H9 (cell line): ENCODE measurements around the gene HCST. TPM values are rescaled to one million over a fixed set of nuclear protein-coding genes. Genes with fewer than 3 reads are reported as not detected.

ENCODE experiments used
- DNase-seq: peaks from one replicate; pipeline ENCODE4 v3.0.0-alpha.2; 2017
- H2AFZ ChIP-seq: one replicate; pipeline ENCODE4 v1.6.1; 2013; ENCODE audit warnings: mild to moderate bottlenecking, low read length, control low read depth, moderate library complexity
- H2AK5ac ChIP-seq: 2 replicates; pipeline ENCODE4 v1.6.1; 2013; ENCODE audit warnings: low read length, control low read depth, mixed read lengths; ENCODE audit not compliant: insufficient read length
- H2BK120ac ChIP-seq: one replicate; pipeline ENCODE4 v1.6.1; 2013; ENCODE audit warnings: low read depth, mild to moderate bottlenecking, low read length, control low read depth, inconsistent platforms; ENCODE audit not compliant: poor library complexity, severe bottlenecking
- H2BK12ac ChIP-seq: 2 replicates; pipeline ENCODE4 v1.6.1; 2013; ENCODE audit warnings: low read length, control low read depth, mixed read lengths, low read depth; ENCODE audit not compliant: insufficient read length
- H2BK15ac ChIP-seq: 2 replicates; pipeline ENCODE4 v1.6.1; 2013; ENCODE audit warnings: low read depth, low read length, control low read depth
- H2BK20ac ChIP-seq: one replicate; pipeline ENCODE4 v1.6.1; 2013; ENCODE audit warnings: low read depth, mild to moderate bottlenecking, low read length, control low read depth, inconsistent platforms; ENCODE audit not compliant: poor library complexity, severe bottlenecking
- H2BK5ac ChIP-seq: 2 replicates; pipeline ENCODE4 v1.6.1; 2013; ENCODE audit warnings: low read length, control low read depth, mixed read lengths; ENCODE audit not compliant: insufficient read length
- H3K14ac ChIP-seq: 2 replicates; pipeline ENCODE4 v1.6.1; 2013; ENCODE audit warnings: low read length, control low read depth; ENCODE audit not compliant: insufficient read depth
- H3K18ac ChIP-seq: 2 replicates; pipeline ENCODE4 v1.6.1; 2013; ENCODE audit warnings: low read depth, mild to moderate bottlenecking, mixed read lengths, low read length, control low read depth; ENCODE audit not compliant: insufficient read length
- H3K23ac ChIP-seq: 2 replicates; pipeline ENCODE4 v1.6.1; 2013; ENCODE audit warnings: low read length, control low read depth, mixed read lengths, low read depth; ENCODE audit not compliant: insufficient read length
- H3K23me2 ChIP-seq: 2 replicates; pipeline ENCODE4 v1.6.1; 2013; ENCODE audit warnings: low read depth, mild to moderate bottlenecking, mixed read lengths, low read length, control low read depth; ENCODE audit not compliant: insufficient read length, poor library complexity, severe bottlenecking
- H3K27ac ChIP-seq: 2 replicates; pipeline ENCODE4 v1.5.1; 2013; ENCODE audit warnings: low read length, control low read depth, mixed read lengths, low read depth; ENCODE audit not compliant: insufficient read length
- H3K27me3 ChIP-seq: 2 replicates; pipeline ENCODE4 v1.6.1; 2013; ENCODE audit warnings: low read length, control low read depth, inconsistent platforms; ENCODE audit not compliant: insufficient read depth
- H3K4ac ChIP-seq: 2 replicates; pipeline ENCODE4 v1.6.1; 2013; ENCODE audit warnings: low read depth, mild to moderate bottlenecking, control low read depth, inconsistent platforms, low read length, moderate library complexity
- H3K4me1 ChIP-seq: 2 replicates; pipeline ENCODE4 v1.6.1; 2013; ENCODE audit warnings: low read length, control low read depth, inconsistent platforms; ENCODE audit not compliant: insufficient read depth
- H3K4me2 ChIP-seq: 2 replicates; pipeline ENCODE4 v1.6.1; 2013; ENCODE audit warnings: low read length, control low read depth, mixed read lengths; ENCODE audit not compliant: insufficient read length, insufficient read depth
- H3K56ac ChIP-seq: 2 replicates; pipeline ENCODE4 v1.6.1; 2013; ENCODE audit warnings: low read depth, mild to moderate bottlenecking, mixed read lengths, low read length, control low read depth; ENCODE audit not compliant: insufficient read length
- H3K79me1 ChIP-seq: 2 replicates; pipeline ENCODE4 v1.6.1; 2013; ENCODE audit warnings: low read depth, mild to moderate bottlenecking, moderate library complexity, low read length, control low read depth, inconsistent platforms; ENCODE audit not compliant: insufficient read depth, poor library complexity, severe bottlenecking
- H3K79me2 ChIP-seq: 2 replicates; pipeline ENCODE4 v1.6.1; 2013; ENCODE audit warnings: low read length, control low read depth, inconsistent platforms; ENCODE audit not compliant: insufficient read depth
- H3K9ac ChIP-seq: 2 replicates; pipeline ENCODE4 v1.6.1; 2013; ENCODE audit warnings: low read length, control low read depth, mixed read lengths; ENCODE audit not compliant: insufficient read length; ENCODE audit errors: extremely low read depth
- H3K9me3 ChIP-seq: one replicate; pipeline ENCODE4 v1.6.1; 2013; ENCODE audit warnings: low read depth, low read length, inconsistent platforms; ENCODE audit not compliant: control insufficient read depth
- H3T11ph ChIP-seq: one replicate; pipeline ENCODE4 v1.6.1; 2013; ENCODE audit warnings: mild to moderate bottlenecking, low read length, control low read depth, inconsistent platforms
- H4K20me1 ChIP-seq: one replicate; pipeline ENCODE4 v1.6.1; 2013; ENCODE audit not compliant: control insufficient read depth, insufficient read length, insufficient read depth
- H4K5ac ChIP-seq: 2 replicates; pipeline ENCODE4 v1.6.1; 2013; ENCODE audit warnings: low read depth, mild to moderate bottlenecking, mixed read lengths, low read length, control low read depth; ENCODE audit not compliant: insufficient read length
- H4K8ac ChIP-seq: replicated peaks from 2 replicates; pipeline ENCODE4 v1.6.1; 2013; ENCODE audit warnings: low read length, control low read depth, mixed read lengths, low read depth; ENCODE audit not compliant: insufficient read length
- H4K91ac ChIP-seq: 2 replicates; pipeline ENCODE4 v1.6.1; 2013; ENCODE audit warnings: low read depth, mild to moderate bottlenecking, moderate library complexity, mixed read lengths, low read length, control low read depth; ENCODE audit not compliant: insufficient read length
- H3K27ac Mint-ChIP-seq, 3 experiments: 2 replicates in 2 of 3; 3 replicates in 1 of 3; pipeline ENCODE4 v1.8.0; 2020 to 2021; ENCODE audit warnings: mixed read lengths in 3 of 3, mild to moderate bottlenecking in 1 of 3, moderate library complexity in 1 of 3
- H3K27me3 Mint-ChIP-seq: 2 replicates; pipeline ENCODE4 v1.8.0; 2021; ENCODE audit warnings: low read depth, mild to moderate bottlenecking, moderate library complexity, mixed read lengths
- H3K36me3 Mint-ChIP-seq, 3 experiments: 2 replicates in 2 of 3; 3 replicates in 1 of 3; pipeline ENCODE4 v1.8.0; 2020 to 2021; ENCODE audit warnings: low read depth in 3 of 3, mixed read lengths in 3 of 3; ENCODE audit not compliant: insufficient read depth in 1 of 3
- H3K4me1 Mint-ChIP-seq, 2 experiments: 2 replicates each; pipeline ENCODE4 v1.8.0; 2020; ENCODE audit warnings: mixed read lengths in 2 of 2
- H3K4me3 Mint-ChIP-seq, 2 experiments: 2 replicates in 1 of 2; 3 replicates in 1 of 2; pipeline ENCODE4 v1.8.0; 2020 to 2021; ENCODE audit warnings: mild to moderate bottlenecking in 2 of 2, mixed read lengths in 2 of 2, moderate library complexity in 1 of 2
- H3K9me3 Mint-ChIP-seq, 2 experiments: 2 replicates in 1 of 2; 3 replicates in 1 of 2; pipeline ENCODE4 v1.8.0; 2020; ENCODE audit warnings: mild to moderate bottlenecking in 2 of 2, mixed read lengths in 2 of 2, moderate library complexity in 1 of 2
- CTCF ChIP-seq: fragments of 200-600 bp; sonication (generic); conservative IDR thresholded peaks from 3 replicates; pipeline ENCODE4 v1.8.0; 2021; ENCODE audit warnings: antibody characterized with exemption, mild to moderate bottlenecking
- WGBS: extraction: QIAGEN DNeasy Blood & Tissue Kit; methylation state at CpG from one replicate; pipeline ENCODE4 v1.1.7; 2013; ENCODE audit warnings: missing lambda C conversion rate, low lambda C conversion rate, mixed read lengths; ENCODE audit not compliant: insufficient read length; ENCODE audit errors: extremely low coverage; 5-methylcytosine and 5-hydroxymethylcytosine counted together
- long read RNA-seq: library from polyadenylated mRNA; unstranded; transcript quantifications from one replicate; pipeline ENCODE4 v2.0.0, GENCODE V29; 2020
- total RNA-seq: library from RNA; stranded (reverse); gene quantifications from 2 replicates; pipeline ENCODE4 v1.2.1, GENCODE V29; 2021

HCST gene
- 0.68 and 1.8 TPM in 2 replicates for total RNA-seq
- long read RNA-seq, partial matches to known transcripts, result 0 of 1 reads
- long read RNA-seq, other reads (novel, unspliced or antisense), result 0 of 1 reads

GRCh38 chr19:35901854-35902661 lies at the start of gene HCST:
TSS of gene HCST (plus strand) at chr19:35902529. CDS start at chr19:35902594, 65 bp downstream.
- H3K4me1 Mint-ChIP-seq, result peaks cover 17 to 38% of the 10 kb centered on the region in 2 experiments
- Histone ChIP-seq H2AFZ (no peak within 1 kb of the TSS), H3K4me1 (peaks cover 5% of the 10 kb centered on the region; the same call in 1 of the 2 replicates), H3K18ac (peak within 1 kb of the TSS; percentile 11), H4K5ac (no peak within 1 kb of the TSS), H3K23me2 (peaks cover 10% of the 10 kb centered on the region), H3K23ac (no peak within 1 kb of the TSS), H3K27ac (no peak within 1 kb of the TSS), H3K14ac (no peak within 1 kb of the TSS), H2AK5ac (no peak within 1 kb of the TSS), H3T11ph (no peak within 1 kb of the TSS), H3K4ac (no peak within 1 kb of the TSS), H3K79me1 (peaks cover 3% of the 10 kb centered on the region), H2BK20ac (no peak within 1 kb of the TSS), H3K56ac (no peak within 1 kb of the TSS), H3K4me2 (peak within 1 kb of the TSS; percentile 55), H3K9me3 (no peaks in the 10 kb centered on the region), H3K9ac (peak within 1 kb of the TSS; percentile 31), H3K79me2 (no peaks in the 10 kb centered on the region), H2BK5ac (no peak within 1 kb of the TSS), H2BK12ac (no peak within 1 kb of the TSS), H4K91ac (no peak within 1 kb of the TSS), H2BK120ac (no peak within 1 kb of the TSS), H4K8ac (no peak within 1 kb of the TSS), H3K27me3 (no peaks in the 10 kb centered on the region), H2BK15ac (no peak within 1 kb of the TSS), H4K20me1 (no peaks in the 10 kb centered on the region)
- peak within 1 kb of the TSS; percentile 80 to 86 for H3K4me3 Mint-ChIP-seq
- TF ChIP-seq CTCF, result no peak
- H3K9me3 Mint-ChIP-seq, result no peaks in the 10 kb centered on the region; a peak in 1 of 5 replicates
- peak within 1 kb of the TSS; percentile 58 to 95 (median 72); a peak in 5 of 7 replicates for H3K27ac Mint-ChIP-seq
- DNase-seq, result no peak
- H3K36me3 Mint-ChIP-seq, result peaks cover 5 to 13% (median 6%) of the 10 kb centered on the region in 3 experiments; a peak in 5 of 7 replicates
- peaks cover 12% of the 10 kb centered on the region for H3K27me3 Mint-ChIP-seq
- WGBS, result no CpG with 5 or more reads among the region's 6 CpGs
